ENCODE data around the gene ZNF19. TPM values are rescaled to one million over a fixed set of nuclear protein-coding genes. Genes with fewer than 3 reads are reported as not detected.

The ZNF19 gene
- polyA plus RNA-seq, 2 of the 4 experiments (the other 2 are of a cell fraction) = 2.4 to 3.9 TPM

DNA sequence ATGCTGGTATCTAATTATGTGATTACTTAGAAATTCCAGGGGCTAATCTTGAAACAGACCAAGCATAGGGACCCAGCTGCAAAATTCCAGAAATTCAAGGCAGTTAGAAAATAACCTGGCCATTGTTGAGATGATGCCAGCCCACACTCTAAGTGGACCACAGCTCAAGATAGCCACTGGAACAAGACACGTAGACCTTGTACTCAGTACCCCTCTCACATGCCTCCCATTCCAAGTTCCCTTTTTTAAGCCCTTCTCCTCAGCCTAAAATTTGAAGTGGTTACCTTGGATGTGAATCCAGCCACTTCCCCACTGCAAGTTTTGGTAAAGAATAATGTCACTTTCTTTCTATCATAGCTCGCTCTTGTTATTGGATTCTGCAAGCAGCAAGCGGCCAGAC lies 4.1 kb upstream of the ZNF19 start:
- no peak overlapping the region for H3K27ac ChIP-seq
- FAIRE-seq (no peak), ATAC-seq (no peak), DNase-seq (ENCODE audit: low read depth in 1 of 2, low spot score in 1 of 2) (no peak)
- TF ChIP-seq SREBF2 (IDR thresholded peaks at IDR 0.05) (no peak), JUN (IDR thresholded peaks at IDR 0.05) (no peak)
- no peak overlapping the region for H3K4me2 ChIP-seq
- H3K9me3 ChIP-seq = no peaks in the 10 kb centered on the region
- ChIA-PET POLR2A (no interaction called here), CTCF (interaction anchor here (1.3 to 2.1 kb wide), 3 partner anchors 70 to 82 kb away, joined by 4 to 8 read pairs (median 5); no protein-coding TSS in a partner anchor)
- 57% methylated on average over 3 of the region's 3 CpGs for WGBS (ENCODE audit: missing lambda C conversion rate)
- H3K4me3 ChIP-seq = no peak overlapping the region
- H3K4me1 ChIP-seq = no peaks in the 10 kb centered on the region

DNA sequence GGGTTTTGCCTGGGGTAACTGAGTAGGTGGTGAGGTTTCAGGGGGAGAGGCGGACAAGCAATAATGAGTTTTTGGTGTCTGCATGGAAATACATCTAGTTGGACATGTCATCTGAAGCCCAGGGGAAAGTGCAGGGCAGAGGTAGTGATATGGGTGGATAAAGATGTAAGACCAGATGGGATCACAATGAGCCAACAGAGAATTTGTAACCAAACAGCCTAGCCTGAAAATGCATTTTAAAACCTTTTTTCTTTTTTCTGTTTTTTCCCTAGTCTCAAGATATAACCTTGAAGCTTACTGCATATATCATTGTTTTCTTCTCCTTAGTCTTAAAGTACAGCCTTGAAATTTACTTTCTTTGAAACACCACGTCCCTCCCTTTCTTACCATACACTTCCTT lies 3.7 kb upstream of the ZNF19 start:
- DNase-seq (ENCODE audit: low read depth in 1 of 2, low spot score in 1 of 2) = no peak
- no peak for ATAC-seq
- ChIA-PET POLR2A (no interaction called here), CTCF (interaction anchor here (2.1 kb wide), 2 partner anchors 80 to 82 kb away, joined by 5 to 8 read pairs; no protein-coding TSS in a partner anchor)
- TF ChIP-seq EP300 (IDR thresholded peaks at IDR 0.05) (no peak), HDAC2 (IDR thresholded peaks at IDR 0.05) (no peak), REST (IDR thresholded peaks at IDR 0.05) (no peak), CTCF (IDR thresholded peaks at IDR 0.05) (no peak), HOXA7 (CRISPR knock-in tag; IDR thresholded peaks at IDR 0.05) (no peak)
- TF ChIP-seq, protein P1, sequence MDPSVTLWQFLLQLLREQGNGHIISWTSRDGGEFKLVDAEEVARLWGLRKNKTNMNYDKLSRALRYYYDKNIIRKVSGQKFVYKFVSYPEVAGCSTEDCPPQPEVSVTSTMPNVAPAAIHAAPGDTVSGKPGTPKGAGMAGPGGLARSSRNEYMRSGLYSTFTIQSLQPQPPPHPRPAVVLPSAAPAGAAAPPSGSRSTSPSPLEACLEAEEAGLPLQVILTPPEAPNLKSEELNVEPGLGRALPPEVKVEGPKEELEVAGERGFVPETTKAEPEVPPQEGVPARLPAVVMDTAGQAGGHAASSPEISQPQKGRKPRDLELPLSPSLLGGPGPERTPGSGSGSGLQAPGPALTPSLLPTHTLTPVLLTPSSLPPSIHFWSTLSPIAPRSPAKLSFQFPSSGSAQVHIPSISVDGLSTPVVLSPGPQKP (IDR thresholded peaks at IDR 0.05; ENCODE audit: low read depth, low read length) = no peak
- FAIRE-seq = no peak
- Histone ChIP-seq H3K9me3 (no peaks in the 10 kb centered on the region), H3K4me1 (no peaks in the 10 kb centered on the region), H3K4me2 (no peak overlapping the region), H3K27ac (no peak overlapping the region), H3K4me3 (no peak overlapping the region)
- WGBS (ENCODE audit: missing lambda C conversion rate) = 63% methylated on average over 2 of the region's 2 CpGs

DNA sequence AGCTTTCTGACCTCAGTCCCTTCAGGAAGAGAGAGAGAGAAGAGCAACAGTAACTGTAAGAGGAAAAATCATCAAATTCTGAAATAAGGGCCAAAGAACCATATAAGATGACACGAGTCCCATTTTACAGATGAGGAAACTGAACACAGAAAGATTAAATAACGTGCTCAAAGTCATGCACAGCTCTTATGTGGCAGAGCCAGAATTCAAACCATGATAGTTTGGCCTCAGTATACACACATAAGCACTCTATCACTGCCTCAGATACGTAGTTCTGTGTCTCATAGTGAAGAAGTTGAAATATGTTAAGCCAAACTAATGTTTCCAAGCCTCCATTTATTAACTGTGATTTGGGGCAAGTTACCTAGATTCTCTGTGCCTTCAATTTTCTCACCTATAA lies 1.9 kb upstream of the ZNF19 start:
- WGBS (ENCODE audit: missing lambda C conversion rate) = 37% methylated on average over 3 of the region's 3 CpGs
- CTCF ChIA-PET = interaction anchor here (1.1 to 4.7 kb wide), 4 partner anchors 9 to 120 kb away, joined by 4 to 25 read pairs (median 10); no protein-coding TSS in a partner anchor
- no peak for FAIRE-seq

DNA sequence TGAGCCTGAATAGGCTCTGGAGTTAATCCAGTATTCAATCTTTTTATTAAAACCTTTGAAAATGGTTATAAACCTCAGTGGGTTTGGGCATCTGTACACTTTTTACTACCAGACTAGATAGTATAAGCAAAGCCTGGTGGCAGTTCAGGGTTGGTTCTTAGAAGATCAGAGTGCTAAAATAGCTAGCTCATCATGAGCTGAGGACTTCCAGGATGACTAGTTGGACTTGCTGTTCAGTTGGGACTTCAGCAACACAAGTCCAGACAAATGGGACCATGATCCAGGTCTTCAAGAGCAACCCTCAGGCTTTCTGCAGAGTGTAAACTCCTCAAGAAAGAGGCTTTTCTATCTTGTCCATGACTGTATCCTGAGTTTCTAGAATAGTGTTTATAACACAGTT lies 1.2 kb upstream of the ZNF19 start:
- DNase-seq (ENCODE audit: low read depth in 1 of 2, low spot score in 1 of 2) (no peak), ATAC-seq (no peak), FAIRE-seq (no peak)
- H3K4me2 ChIP-seq = no peak overlapping the region
- CTCF ChIA-PET = interaction anchor here (1.4 to 4.7 kb wide), 4 partner anchors 10 to 120 kb away, joined by 4 to 25 read pairs (median 10); no protein-coding TSS in a partner anchor
- no peaks in the 10 kb centered on the region for H3K9me3 ChIP-seq
- POLR2A ChIA-PET = no interaction called here
- no peak overlapping the region for H3K27ac ChIP-seq
- TF ChIP-seq ZC3H11A (IDR thresholded peaks at IDR 0.05) (no peak), TP53 (CRISPR knock-in tag; IDR thresholded peaks at IDR 0.05) (no peak), PBX3 (IDR thresholded peaks at IDR 0.05) (no peak), NR3C1 (IDR thresholded peaks at IDR 0.05) (no peak), PHF8 (IDR thresholded peaks at IDR 0.05; ENCODE audit: borderline replicate concordance, low read depth) (no peak), EHMT2 (IDR thresholded peaks at IDR 0.05; ENCODE audit: low read depth) (no peak), BCL3 (IDR thresholded peaks at IDR 0.05) (no peak), FOSL2 (IDR thresholded peaks at IDR 0.05) (no peak), FOSL2 (CRISPR knock-in tag; IDR thresholded peaks at IDR 0.05) (no peak), BHLHE40 (IDR thresholded peaks at IDR 0.05; ENCODE audit: low read depth, low read length) (no peak), HEYL (CRISPR knock-in tag; IDR thresholded peaks at IDR 0.05) (no peak), ZNF302 (CRISPR knock-in tag; IDR thresholded peaks at IDR 0.05) (no peak)
- H3K4me1 ChIP-seq = no peaks in the 10 kb centered on the region
- H3K4me3 ChIP-seq = no peak overlapping the region

More for the DNA sequence above, 1.9 kb upstream of the ZNF19 start:
- TF ChIP-seq JUNB (IDR thresholded peaks at IDR 0.05) (no peak), HOXB5 (CRISPR knock-in tag; IDR thresholded peaks at IDR 0.05) (no peak), ZSCAN20 (CRISPR knock-in tag; IDR thresholded peaks at IDR 0.05) (no peak), CBX8 (IDR thresholded peaks at IDR 0.05) (no peak), ZC3H11A (IDR thresholded peaks at IDR 0.05) (no peak), MYC (IDR thresholded peaks at IDR 0.05; ENCODE audit: borderline replicate concordance, low read length) (no peak), MAFK (IDR thresholded peaks at IDR 0.05; ENCODE audit: partially characterized antibody) (no peak), CHD4 (IDR thresholded peaks at IDR 0.05; ENCODE audit: borderline replicate concordance) (no peak), NFE2L2 (conservative IDR thresholded peaks at IDR 0.05; ENCODE audit: low read length) (no peak)
- H3K27ac ChIP-seq = no peak overlapping the region
- H3K4me3 ChIP-seq = no peak overlapping the region
- ATAC-seq = no peak
- no peaks in the 10 kb centered on the region for H3K4me1 ChIP-seq
- H3K9me3 ChIP-seq = no peaks in the 10 kb centered on the region
- H3K4me2 ChIP-seq = no peak overlapping the region
- POLR2A ChIA-PET = no interaction called here
- DNase-seq (ENCODE audit: low read depth in 1 of 2, low spot score in 1 of 2) = no peak
